GM18520 (cell line): ENCODE measurements around the gene BCL11B.

Source experiments
- ATAC-seq: cut with Tn5 transposase; IDR thresholded peaks from one replicate; pipeline ENCODE4 v1.9.1; 2021; ENCODE audit not compliant: unreplicated experiment

BCL11B gene

DNA sequence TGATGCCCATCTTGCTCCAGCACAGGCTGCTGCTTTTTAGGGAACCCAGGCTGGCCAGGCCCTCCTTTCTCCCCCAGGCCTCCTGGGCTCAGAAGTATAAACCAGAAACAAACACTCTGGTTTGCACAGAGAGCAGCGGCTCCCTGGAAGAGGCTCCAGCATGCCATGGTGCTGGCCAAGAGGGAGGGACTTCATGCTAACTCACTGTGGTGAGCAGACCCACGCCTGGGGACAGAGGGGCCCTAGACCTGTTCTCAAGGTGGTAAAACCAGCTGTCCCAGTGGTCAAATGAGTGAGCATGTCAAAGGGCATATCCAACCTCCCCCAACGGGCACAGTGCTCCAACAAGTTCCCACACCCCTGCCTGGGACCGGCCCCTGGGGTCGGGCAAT is 15.5 kb downstream of the BCL11B start:
- no peak for ATAC-seq

DNA sequence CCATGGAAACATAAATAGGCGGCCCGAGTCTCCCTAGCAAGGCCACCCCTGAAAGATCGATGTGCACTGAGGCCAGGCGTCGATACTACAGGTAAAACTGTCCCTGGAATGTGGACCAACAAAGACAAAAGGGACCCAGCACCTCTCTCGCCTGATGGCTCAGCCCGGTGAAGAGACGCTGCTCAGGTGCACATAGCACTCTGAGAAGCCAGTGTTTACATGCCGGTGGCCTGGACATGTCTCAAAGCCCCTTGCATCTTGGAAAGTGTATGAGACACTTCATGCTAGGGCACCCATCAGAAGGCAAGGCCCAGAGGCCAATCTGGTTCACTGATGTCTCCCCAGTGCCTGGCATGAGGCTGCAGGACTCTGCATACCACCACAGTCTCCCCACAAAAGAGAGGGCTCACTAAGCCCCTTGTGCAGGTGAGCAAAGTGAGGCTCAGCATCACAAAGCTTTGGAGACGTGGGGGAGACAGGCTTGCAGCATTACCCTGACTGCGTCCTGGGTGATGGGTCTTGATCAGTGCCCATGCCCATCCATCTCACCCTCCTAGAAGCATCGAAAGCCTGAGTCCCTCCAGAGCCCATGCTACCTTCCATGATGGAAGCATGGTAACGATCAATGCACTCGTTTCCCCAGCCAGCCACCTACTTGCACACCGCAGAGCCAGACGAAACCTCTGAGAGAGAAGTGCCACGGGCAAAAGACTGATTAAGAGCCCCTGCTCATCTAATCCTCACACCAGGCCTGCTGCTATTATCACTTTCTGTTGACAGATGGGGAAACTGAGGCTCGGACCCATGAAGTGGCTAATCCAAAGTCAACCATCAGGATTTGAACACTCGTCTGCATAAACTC is 16.1 kb downstream of the BCL11B start:
- no peak for ATAC-seq

DNA sequence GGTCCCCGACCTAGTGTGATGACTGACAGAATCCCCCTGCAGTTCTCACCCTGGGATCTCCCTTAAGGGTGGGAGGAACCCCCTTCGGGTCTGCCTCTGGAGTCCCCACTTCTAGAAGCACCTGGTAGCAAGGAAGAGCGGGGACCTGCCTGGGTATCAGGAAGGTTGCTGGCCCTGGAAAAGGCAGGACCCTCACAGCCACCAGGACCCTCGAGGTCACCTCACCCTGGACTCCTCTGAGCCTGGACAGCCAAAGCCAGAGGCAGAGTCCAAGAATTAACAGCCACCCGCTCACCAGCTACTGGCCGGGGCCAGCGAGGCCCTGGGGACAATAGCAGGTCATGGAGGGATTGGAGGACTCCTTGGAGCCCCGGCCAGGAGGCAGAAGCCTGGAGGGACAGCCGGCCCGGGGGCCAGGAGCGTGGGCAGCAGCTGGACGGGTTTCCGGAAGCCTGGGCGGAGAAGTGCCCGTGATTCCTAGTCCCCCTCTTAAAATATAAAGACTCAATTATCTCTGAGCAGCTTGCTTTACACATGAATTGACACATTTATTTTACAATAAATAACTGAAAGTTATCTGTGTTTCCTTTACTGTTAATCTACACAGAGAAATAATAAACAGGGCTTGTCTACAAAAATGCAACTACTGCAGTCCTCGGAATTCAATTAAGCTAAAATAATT is 17.5 kb downstream of the BCL11B start:
- ATAC-seq = no peak

DNA sequence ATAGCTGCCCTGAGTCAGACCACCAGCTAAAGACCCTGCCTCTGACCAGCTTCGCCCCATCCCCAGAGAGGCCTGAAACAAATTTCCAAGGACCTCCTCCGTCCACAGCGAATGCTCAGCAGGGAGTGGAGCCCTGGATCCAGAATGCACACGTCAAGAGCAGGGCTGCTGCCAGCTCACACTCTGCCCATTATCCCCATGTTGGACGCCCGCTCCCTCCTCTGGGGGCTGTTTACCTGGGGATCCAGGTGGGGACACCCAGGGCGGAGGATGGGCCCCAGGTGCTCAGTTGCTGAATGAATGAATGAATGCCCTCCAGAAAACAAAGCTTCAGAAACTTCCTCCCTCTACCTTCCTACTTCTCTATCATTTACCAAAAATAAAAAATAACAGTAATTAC is 18.1 kb downstream of the BCL11B start:
- ATAC-seq = no peak

DNA sequence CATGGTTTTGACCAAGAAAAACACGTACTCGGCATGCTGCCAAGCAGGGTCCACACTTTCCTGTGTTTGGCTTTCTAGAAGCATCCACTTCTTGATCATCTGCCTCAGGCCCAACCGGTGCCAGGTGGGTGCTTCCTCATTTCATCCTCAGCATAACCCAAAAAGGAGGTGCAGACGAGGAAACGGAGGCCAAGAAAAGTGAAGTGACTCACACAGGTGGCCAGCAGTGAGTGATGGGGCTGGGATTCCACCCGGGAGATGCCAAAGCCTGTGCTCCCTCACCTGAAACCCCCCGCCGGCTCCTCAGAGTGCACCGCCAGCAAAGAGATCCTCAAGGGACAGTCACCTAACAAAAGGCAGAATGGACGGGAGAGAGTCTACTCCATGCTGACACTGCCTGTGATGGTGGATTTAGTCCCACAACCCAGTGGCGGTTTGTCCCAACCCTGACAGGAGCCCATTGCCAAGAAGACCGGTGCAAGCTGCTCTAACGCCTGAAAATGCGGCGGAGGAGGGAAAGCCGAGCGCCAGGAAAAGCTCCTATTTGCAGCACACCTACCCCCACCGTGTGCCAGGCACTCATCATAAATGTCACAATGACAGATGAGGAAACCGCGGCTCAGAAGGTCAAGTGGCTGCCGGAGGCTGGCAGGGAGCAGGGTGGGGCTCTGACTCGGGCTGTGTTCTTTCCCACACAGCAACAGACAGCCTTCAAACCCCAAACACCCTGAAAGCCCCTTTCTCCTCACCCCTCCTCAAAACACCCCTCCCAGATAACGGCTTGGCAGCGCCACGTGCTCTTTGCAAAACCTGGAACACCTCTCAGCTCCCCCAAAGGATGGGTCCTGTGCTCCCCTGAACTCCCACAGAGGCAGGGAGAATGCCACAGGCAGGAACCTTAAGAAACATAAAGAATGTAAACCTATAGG is 18.8 kb downstream of the BCL11B start:
- ATAC-seq = no peak

DNA sequence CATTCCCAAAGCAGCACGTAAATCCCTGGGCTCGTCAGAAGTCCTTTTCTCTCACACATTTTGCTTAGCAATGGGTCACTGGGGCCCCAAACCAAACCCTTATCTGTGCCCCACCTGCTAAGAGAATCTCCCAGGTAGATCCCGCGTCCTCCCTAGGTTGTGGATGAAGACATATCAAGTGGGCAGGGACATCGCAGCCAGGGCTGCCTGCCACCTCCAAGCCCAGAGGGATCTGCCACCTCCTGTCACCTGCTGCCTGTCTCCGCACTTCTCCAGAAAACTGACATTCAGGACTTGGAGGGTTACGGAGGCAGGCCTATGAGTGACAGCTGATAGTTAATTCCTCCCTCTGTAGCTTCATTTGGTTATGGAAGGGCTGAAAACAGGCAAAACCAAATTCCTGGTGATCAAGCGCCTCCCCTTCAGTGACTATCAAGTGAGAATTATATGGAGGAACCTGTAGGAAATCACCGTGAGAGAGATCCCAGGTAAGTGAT is 19.5 kb downstream of the BCL11B start:
- ATAC-seq = no peak

DNA sequence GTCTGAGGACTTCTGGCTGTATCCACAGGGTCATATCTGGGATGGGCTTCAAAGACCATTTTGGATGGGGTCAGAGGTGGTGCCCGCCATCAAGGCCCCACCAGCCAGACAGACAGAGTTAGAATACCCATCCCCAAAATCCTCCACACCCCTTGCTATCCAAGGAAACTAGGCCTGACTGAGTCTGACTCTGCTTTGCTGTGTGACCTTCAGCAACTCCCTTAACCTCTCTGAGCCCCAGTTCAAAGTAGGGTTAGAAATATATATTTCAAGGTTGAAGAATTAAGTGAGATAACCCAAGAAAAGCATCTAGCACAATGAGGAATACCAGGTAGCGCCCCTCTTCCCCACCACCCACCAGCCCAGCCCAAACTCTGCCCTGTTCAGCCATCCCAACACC is 20.3 kb downstream of the BCL11B start:
- ATAC-seq = no peak

DNA sequence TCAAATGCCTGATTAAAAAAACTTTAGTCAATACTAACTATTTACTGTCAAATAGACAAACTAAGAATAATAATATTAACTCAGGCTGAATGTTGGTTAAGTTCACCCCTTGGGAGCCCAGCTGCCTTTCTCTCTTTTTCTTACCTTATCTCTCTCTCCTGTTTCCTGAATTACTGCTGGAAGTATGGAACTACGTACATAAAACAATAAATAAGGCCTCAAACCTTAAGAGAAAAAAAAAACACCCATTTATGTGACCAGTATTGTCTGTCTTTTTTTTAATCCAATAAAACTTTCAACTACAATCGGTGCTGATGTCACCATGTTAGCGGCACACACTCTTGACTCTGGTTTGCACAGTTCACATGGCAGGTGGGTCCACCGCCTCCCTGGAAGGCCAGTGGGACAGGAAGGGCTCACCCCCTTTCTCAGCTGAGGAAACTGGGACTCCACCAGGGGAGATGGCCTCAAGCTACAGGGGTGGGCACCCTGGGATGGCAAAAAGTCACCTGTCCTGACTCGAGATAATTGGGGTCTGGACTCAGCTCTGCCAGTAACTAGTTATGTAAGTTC is 21.3 kb downstream of the BCL11B start:
- no peak for ATAC-seq

DNA sequence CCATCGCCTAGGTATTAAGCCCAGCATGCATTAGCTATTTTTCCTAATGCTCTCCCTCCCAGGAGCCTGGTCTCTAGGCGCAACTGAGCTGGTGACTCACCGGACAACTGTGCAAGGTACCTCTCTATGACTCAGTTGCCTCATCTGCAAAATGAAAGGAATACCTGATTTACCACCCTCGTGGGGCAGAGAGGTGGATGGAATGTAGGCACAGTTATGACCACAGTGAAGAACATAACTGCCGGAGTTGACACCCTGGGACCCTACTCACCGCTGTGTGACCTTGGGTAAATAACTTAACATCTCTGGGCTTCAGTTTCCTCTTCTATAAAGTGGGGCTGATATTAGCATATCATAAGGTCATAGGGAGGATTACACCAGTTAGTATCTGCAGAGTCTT is 22.6 kb downstream of the BCL11B start:
- ATAC-seq = no peak

DNA sequence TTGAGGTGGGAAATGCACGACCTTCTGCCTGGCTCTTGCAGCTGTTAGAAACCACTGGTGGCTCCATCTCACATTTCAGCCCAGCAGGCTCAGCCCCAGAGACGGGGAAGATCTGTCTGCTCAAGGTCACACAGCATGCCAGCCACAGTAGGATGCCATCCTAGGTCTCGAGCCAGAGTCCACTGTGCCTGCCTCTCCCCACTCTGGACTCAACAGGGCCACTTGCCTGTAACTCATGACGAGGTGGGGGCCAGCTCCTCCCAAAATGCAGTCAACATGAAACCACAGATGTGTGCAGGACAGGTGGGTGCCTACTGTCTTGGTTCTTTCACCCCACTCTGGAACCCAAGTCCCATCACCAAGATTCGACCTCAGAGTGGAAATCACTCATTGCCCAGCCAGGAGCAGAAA is 23.2 kb downstream of the BCL11B start:
- ATAC-seq = no peak

DNA sequence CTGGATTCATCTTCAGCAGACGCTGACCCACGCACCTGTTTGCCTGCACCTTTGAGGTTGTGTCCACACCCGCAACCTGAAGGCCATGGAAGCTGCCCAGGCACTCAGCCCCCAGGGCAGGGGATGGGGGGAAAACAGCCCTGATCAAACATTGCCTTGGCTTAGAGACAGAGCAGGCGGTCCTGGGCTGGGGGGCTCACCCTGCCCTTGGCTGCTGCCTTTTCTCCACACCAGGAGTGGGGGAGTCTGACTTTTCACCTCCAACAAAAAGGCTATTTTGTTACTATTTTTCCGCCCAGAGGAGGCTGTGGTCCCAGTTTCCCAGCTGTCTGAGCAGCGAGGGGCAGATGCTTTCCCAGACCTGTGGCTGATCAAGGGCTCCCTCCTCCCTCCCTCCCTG is 24.2 kb downstream of the BCL11B start:
- ATAC-seq = no peak

DNA sequence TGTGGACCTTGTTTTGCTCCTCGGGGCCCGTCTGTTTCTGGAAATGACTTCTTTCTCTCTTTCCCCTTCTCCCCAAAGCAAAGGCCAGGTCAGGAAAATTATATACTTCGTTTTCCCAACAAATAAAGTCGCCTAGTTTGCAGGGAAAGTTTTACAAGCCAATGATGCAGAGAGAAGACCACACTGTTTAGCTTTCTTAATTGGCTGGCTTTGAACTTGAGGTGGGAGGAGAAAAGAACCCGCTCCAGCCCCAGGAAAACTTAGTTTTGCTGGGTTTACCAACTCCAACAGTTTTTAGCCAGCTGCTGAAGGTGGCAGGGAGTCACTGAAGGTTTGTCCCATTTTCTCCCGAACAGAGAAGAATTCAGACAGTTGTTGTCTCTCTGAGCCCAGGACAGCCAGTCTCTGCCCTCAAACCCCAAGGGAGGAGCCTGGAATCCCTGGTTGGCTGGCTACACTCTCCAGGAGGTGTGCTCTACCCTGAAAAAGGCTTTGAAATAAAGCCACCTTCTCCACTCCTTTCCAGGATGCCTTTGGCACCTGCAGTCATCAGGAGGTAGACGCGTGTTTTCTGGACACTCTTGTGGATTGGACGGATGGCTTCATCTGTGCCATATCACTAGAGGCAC is 24.8 kb downstream of the BCL11B start:
- no peak for ATAC-seq

DNA sequence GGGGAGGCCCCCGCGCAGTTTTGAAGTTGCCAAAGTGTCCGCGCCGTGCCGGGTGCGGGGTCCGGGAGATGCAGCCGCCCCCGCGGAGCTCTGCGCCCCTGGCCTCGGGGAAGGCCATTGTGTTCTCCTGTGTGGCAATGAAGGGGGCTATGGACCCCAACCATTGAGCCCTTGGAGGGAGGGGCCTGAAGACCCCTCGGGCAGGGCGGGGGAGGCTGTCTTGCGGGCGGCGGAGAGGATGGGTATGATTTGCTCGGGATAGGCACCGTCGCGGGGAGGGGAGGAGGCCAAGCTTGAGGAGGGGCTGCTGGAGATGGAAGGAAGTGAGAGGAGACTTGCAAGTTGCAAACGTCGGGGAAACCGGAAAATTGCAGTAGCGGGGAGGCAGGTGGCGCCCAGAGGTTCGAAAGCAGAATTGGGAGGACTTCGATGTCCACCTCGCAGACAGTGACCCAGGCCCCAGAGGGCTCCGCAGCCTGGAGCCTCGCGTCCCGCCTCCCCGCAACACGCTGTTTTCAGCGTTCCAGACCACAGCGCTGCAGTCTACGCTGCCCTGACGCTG is 25.4 kb downstream of the BCL11B start:
- no peak for ATAC-seq

DNA sequence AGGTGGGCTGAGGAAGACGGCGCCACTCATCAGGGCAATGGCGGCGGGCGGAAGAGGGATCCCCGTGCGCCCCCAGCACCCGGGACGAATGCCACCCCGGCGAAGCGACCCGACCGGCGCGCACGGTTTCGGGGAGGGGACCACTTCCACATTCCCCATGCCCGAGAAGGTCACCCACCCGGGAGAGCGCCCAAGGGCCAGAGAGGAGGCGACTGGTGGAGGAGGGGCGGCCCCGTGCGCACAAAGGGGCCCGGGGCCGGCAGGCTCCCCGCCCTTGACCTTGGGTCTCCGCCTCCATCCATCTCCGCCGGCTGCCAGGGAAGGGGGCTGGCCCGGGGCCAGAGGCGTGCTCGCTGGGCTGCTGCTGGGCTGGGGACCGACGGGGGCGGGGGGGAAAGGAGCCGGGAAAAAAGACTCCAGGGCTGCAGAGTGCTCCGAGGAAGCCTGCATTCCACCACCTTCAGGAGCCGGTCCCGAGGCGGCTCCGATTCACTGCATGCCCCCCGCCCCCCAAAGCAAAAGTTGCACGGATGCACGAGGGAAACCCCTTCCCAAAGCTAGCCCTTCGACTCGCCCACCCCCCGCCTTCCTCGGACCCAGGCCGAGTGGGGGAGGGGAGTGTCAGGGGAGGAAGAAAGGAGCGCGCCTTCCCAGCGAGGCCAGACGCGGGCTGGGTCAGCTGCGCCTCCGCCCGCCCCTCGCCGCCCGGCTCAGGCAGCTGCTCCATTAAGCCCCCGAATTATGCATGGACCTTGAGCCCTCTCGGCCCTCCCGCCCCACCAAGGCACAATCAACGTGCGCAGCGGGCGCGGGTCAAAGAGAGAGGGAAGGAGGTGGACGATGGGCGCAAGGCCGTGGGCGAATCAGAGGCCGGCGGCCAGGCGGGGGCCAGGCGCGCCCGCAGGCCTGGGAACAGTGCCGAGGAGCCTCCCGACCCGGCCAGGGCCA is 26.2 kb downstream of the BCL11B start:
- ATAC-seq = no peak

DNA sequence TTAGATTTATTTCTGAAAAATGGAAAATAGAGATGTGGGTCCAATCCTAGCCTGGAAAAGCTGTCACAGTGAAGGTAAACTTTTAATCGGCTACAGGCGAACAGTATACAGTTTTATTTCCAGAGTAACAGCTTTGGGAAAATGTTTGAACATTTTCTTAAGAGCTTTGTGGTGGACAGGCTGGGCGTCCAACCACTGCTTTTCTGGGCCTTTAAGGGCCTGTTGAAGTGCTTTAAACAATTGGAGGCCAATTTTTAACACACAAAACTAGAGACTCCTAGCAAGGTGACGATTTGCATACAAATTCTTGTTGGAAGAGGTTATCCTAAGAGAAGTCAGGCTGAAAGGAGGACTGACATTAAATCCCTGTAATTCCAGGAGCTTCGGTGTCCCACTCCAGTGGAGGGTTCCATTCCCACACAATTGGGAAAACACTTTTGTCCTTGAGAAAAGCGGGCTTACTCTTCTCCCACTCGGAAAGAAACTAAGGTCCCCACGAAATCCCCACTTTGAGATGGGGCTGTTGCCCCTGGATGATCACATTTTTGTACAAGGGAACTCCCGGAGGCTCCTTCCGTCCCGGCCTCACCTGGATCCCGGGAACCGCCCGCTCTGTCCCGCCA is 26.9 kb downstream of the BCL11B start:
- no peak for ATAC-seq

DNA sequence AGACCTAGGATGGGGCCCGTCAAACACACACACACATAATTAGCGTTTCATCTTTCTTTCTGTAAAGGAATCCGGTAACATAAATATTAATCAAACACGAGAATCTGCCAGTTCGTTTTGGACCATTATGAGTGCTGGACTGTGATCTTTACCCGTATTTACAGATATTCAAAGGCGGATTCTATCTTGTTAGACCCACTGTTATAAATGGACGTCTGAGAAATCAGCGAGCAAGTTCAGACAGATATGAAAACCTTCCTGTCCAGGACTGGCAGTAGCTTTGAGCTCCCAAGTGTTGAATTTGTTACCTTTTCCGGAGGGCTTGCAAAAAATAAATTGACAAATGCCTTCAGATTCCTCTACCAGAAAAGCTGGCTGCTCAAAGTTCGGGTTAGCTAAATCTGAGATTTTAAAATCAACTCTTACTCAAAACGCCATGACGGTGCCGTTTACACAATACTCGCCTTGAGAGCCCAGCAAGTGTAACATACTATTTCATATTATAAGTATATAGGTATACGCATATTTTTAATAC is 27.6 kb downstream of the BCL11B start:
- ATAC-seq = no peak

DNA sequence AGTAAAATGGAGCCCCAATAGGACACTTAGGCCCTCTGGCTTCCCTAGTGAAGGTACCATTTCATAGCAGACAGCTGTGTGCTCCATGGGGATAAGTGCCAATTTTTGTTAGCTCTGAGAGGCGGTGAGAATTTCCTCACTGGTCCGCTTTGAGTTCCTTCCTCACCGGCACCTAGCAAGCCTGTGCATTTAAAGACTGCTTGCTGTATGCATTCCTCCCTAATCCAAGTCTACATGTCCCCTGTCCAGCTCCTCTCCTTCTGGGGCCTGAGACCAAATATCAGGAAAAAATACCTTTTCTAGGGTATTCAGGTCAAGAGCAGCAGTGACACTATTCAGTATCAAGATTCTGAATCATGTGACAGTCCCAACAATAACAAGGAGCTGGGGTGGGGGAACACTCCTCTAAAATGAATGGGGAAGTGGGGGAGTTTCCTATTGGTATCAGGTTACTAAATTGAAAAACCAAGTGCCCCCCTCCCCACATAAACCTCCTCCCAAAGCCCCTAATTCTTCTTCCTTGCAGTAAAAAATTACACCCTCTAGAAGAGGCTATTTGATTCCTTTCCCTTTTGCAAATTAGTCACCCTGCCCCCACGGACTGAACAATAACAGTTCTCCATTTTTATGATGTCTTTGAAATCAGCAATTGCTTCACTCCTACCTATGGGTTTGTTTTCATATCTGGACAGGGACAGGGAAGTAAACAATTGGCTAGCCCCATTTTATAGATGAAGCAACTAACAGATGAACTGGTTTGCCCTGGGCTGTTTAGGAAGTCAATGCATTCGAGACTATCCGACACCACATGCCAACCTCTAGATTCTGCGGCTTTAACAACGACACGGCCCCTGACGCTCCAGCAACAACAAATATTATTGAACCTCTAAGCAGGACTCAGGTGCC is 28.9 kb downstream of the BCL11B start:
- no peak for ATAC-seq
